M059J (cell line): ENCODE results near the gene SLC13A3. TPM values are rescaled to one million over a fixed set of nuclear protein-coding genes. Genes with fewer than 3 reads are reported as not detected.
A peak's percentile ranks its signal among the peaks of the same experiment; 100 is the strongest.

Experiments used
- DNase-seq: peaks from one replicate; pipeline ENCODE4 v3.0.0-alpha.2; 2012; ENCODE audit warnings: low read depth
- total RNA-seq: library from RNA; depleted of rRNA; stranded (reverse); fragments of >200 nt; shearing (Covaris generic); gene quantifications from 2 replicates; pipeline ENCODE4 v1.2.3, GENCODE V29; 2014

The SLC13A3 gene
- total RNA-seq, 1 experiment from 2014 or later, result not detected

DNA sequence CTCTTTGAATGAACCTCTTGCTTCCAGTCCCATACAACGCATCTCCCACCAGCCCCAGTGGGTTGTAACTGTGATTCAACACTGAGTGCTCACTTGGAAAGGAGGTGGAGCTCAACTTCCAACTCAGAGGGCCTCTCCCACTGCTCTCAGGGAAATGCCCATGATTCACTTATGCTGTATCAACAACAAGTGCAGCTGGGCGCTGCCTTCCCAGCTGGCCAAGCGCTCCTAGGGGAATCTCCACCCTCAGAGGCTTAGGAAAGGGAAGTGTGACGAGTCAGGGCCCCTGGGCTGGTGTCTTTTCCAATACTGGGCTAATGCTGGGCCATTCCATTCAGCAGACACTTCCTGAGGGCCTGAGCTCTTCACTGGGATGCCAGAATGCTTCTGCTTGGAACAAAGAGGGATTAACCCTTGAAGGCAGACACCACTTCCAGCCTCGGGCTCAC lies 92.7 kb downstream of the SLC13A3 start:
- DNase-seq, result peak; percentile 88

DNA sequence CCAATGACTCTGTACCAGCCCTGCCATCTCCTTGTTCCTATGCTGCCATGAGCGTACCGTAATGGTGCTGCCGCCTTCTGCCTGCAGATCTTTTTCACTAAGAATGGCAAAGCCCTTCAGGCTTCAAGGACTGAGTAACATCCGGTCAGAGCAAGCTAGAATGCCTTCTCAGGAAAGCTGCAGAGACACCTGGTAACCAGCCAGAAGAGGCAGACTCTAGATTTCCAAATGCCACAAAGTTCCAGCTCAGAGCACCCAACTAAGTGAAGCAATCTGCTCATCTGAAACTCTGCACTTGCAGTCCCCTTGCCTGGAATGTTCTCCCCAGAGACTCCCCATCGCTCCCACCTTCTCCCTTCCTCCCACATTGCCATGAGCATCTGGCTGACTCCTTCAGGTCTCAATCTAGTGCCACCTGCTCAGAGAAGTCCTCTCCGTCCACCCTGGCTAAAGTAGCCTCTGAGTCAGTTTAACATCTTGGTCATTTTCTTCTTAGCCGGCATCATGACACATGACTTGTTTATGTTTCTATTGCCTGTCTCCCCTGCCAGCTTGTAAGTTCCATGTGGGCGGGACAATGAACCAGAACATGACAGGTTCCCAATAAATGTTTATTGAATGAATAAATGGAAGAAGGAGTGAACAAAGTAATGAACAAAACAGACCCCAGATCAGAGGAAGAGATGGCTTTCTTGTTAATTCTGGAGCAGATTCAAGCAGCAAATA lies 93.9 kb downstream of the SLC13A3 start:
- DNase-seq, result peak; percentile 70

DNA sequence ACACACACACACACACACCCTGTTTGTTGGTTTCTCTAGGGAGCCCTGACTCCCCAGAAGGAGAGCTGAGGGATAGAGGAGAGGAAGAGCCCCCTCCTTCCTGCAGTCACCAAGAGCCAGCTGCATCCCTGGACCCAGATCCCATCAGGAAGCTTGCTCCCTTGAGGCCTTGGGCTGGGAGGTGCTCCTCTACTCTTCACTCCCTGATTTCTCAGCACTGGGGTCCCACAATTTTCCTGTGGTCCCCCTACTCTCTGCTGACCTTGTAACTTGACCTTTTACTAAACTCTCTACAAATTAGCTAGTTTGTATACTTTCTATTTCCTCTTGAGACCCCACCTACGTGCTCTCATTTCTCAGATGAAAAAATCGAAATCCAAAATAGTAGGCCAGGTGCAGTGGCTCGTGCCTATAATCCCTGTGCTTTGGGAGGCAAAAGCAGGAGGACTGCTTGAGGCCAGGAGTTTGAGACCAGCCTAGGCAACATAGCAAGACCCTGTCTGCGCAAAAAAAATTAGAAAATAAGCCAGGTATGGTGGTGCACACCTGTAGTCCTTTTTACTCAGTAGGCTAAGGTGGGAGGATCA lies 95.8 kb downstream of the SLC13A3 start:
- no peak for DNase-seq

DNA sequence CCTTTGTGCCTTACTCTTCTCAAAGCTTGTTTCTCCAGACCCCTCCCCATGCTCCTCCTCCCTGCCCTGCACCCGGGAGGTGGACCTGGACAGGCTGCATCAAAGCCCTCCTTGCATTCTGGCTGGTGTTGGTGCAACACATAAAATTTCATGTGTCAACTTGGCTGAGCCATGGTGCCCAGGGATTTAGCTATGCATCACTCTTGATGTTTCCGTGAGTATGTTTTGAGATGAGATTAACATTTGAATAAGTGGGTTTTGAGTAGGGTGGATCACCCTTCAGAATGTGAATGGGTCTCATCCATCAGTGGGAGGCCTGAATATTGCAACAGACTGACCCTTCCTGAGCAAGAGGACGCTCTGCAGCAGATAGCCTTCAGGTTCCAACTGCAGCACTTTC lies 96.4 kb downstream of the SLC13A3 start:
- DNase-seq, result no peak

DNA sequence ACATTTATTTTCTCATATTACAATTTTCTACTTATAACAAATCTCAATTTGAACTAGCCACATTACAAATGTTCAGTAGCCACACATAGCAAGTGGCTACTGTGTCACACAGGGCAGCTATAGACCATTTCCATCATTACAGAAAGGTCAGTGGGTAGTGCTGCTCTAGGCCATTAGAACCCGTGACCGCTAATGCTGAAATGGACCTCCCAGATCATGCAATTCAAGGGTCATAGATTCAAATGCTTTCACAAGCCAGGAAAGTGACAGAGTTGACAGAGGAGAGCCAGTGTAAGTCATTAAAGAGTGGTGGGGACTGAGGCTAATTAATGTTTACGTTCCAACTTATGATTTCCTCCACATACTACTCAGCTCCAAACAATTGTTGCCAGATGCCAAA lies 97.3 kb downstream of the SLC13A3 start:
- no peak for DNase-seq

DNA sequence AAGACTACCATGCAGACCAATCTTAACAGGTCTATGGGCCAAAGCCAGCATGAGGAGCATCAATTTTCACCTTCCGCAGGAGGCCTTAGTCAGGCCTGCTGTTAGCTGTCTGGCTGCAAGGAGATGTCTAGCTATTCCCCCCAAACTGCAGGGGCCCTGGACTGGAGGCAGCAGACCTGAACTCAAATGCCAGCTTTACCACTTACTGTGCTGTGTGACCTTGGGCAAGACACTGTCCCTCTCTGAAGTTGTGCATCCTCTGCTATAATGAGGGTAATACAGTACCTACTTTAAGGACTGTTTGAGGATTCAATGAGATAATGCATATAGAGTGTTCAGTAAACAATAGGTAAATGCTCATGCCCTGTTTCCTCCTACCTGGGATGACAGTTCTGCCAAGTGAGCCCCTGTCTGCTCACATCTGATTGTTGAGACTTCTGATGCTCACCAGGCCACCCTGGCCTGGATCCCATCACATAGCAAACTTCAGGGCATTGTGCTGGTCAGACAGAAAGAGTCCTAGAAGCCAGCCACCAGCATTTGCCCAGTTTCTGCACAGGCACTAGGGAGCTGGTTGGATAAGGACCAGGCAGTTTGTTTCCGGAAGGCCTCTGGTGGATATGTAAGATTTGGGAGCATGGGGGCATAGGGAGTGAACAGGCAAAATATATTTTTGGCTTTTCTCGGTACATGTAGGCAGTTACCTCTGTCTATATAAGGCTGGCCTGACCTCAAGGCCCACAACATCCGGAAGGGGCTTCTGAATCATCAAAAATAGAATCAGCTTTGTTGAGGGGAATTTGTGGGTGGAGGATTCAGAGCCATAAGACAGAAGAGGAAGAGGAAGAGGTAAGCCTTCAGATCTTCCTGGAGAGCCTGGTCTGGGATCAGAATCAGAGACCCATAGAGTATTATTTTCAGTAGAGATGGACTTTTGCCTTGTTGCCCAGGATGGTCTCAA lies 98.5 kb downstream of the SLC13A3 start:
- DNase-seq, result no peak

DNA sequence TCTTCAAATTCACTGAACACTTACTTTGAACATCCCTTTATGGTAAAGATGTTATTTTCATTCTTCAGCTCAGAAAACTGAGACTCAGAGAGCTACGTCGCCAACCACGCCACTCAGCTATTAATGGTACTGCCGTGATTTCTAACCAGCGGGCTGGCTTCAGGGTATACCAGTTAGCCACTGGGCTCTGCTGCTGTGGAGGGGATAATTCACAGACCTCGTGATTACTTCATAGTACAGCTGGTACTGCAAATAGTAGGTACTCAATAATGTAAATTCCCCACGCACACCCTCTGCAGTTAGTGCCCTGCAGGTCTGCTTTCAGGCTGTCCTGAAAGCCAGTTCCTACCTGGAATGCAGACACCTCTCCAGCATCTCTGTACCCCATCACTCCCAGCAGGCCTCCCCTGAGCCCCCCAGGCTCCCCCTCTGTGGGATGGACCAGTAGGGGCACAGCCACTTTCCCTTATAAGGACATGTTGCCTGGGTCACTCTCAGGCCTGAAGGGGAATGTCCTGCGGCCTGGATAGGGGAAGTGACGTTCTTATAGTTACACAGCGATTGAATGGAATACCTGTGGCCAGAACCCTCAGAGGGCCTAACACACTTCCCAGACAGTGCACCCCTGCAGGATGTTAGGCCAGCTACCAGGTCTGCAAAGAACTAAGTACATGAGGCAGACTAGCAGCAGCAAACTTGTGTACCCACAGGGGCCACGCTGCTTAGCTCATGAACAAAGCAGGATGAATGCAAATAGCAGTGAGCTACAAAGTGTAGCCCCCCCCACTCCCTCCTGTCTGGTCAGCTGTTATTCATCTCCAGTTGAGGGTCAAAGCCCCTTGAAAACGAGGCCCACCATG lies 99.5 kb downstream of the SLC13A3 start:
- peak; percentile 16 for DNase-seq

DNA sequence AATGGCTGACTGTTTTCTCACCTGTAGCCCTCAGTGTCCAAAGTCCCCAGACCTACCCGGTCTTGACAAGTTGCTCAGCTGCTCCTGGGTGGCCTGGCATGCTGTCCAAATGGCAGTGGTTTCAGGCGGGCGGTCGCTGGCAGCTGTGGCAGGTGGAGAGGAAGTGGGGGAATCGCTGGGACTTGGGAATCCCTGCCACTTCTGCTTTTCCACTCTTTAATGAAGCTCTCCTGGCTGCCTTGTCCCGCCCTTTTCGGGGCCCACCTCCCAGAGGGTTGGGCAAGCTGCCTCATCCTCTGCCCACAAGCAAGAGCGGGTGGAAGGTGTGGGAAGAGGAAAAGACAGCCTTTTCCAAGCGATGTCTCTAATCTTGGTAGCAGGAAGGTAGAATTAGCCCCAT lies 100.8 kb downstream of the SLC13A3 start, which contains the start of gene OCSTAMP:
Gene OCSTAMP, minus strand, starts transcription at position 194 of the 400 bp plus-strand sequence. Its CDS starts 94 bp downstream, at position 100.
- DNase-seq, result no peak

DNA sequence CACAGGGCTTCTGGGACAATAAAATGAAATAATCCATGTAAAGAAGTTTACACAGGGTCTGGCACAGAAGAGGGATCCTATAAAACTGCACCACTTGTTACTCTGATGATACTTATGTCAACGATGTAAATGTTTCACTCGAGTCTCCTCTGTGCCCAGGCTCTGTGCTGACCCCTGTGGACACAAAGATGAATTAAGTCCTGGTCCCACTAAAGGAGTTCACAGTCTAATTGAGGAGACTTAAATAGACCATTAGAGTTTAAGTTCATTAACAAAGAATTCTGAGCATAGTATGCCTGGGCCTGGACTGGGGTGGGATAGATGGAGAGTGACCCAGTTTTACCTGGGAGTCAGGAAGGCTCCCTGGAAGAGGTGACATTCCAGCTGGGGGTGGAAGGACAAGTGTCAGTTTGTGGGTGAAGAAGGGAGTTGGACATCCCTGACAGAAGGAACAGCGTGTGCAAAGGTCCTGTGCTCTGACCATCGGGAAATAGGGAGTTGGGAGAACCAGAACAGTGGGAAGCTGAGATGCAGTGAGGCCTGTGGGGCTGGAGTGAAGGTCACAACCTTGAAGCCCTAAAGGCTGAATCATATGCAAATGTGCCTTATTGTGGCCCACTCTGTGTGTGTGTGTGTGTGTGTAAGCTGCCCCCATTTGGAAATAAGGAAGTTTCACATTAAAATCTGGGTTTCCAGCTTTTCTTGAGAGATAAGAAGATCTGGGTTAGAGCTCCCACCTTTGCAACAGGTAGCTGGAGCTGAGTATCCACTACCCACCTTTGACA lies 101.9 kb downstream of the SLC13A3 start:
- no peak for DNase-seq

DNA sequence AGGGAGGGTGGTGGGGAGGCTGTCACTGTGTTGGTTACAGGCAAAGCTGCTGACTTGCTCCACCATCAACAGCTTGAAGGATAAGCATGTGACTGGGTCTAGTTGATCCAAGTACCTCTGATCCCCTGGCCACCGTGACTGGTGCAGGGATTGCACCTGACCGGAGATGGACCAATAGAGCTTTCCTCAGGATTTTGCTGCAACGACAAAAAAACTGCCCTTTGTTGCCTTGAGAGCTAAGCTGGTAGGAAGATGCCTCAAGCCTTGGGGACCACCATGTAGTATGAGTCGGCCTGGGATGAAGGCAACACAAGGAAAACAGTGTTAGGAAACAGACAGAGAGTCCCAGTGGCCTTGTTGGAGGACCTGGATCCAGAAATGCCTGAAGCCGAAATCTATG lies 102.6 kb downstream of the SLC13A3 start:
- DNase-seq, result no peak

DNA sequence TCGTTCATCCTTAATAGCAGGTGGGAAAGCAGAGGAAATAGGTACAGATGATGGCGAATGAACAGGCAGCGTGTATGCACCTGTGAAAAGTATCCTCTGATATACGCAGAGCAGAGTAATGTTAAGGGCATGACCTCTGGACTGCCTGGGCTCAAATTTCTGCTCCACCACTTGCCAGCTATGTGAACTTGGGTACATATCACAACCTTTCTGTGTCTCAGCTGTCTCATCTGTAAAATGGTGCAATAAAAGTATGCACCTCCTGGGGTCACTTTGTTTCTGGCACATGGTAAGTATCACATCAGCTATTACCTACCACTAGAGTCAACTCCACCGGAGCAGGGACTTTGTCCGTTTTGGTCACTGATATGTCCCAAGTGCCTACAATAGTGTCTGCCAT lies 103.3 kb downstream of the SLC13A3 start:
- DNase-seq, result no peak

DNA sequence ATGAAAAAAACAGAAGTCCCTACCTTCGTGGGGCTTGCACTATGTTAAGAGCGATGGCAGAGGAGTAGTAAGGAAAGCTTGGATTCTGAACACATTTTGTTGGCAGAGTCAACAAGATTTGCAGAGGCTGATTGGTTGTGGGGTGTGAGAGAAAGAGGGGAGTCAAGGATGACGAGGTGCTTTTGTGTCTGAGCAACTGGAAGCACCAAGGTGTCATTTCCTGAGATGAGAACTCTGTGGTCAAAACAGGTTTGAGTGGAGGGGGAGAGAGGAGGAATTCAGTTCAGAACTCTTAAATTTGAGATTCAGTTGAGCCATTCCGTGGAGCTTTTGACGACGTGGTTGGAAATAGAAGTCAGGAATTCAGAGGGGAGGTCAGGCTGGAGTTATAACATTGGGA lies 104.3 kb downstream of the SLC13A3 start:
- DNase-seq, result no peak

DNA sequence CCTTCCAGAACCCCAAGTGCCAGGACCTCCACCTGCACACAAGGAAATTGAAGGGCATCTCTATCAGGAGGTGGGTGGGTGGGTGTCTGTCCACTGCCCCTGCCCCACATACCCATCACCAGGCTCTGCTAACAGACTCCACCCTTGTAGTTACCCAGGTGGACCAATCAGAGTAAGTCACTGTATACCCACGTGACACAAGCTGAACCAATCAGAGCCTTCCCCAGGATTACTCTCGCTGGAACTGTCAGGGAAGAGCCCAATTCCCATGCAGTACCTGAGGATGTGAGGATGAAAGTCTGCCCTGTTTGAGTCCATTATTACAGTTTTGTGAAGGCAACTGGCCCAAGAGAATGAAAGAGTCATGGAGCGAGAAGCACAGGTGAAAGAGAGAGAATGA lies 105.0 kb downstream of the SLC13A3 start:
- DNase-seq, result no peak

DNA sequence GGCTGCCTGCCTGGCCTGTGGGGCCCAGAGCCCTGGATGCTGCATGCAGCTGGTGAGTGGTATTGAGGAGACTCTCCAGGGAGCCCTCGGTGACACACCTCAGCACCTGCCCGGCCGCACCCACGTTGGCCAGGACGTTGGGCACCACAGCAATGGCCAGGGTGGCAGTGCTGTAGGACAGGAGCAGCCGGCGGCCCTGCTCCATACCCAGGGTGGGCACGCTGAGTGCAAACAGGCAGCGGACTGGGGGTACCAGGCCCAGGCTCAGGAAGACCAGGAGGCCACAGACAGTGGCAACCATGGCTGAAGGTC lies 105.5 kb downstream of the SLC13A3 start:
- DNase-seq, result no peak

DNA sequence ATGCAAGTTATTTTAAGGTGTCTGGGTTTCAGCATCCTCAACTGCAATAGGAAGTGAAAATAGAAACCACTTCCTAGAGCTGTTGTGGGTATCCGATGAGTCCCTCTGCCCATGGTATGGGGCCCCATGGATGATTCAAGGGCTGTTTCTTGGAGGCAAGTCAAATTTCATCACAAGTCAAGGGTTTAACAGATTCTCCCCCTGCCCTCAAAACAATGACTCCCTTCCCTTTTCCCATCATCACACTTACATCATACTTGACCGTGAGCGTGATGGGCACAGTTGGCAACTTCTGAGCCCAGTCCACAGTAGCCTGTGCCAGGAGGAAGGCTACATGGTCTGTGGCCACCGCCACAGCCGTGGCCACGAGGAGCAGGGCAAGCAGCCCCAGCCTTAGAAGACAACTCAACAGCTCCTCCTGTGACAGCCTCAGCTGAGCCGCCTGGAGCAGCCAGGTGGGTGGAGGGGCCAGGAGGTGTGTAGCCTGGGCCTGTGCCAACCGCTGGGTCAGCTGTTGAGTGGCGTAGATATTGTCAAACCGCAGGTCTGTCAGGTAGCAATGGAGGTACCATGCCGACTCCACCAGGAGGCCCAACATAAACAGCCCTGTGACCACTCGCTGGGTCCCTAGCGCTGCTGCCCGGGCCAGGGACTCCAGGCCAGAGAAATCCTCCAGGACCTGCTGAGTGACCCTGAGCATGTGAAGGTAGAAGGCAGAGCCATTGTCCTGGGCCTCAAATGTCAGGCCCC lies 106.0 kb downstream of the SLC13A3 start:
- DNase-seq, result no peak

DNA sequence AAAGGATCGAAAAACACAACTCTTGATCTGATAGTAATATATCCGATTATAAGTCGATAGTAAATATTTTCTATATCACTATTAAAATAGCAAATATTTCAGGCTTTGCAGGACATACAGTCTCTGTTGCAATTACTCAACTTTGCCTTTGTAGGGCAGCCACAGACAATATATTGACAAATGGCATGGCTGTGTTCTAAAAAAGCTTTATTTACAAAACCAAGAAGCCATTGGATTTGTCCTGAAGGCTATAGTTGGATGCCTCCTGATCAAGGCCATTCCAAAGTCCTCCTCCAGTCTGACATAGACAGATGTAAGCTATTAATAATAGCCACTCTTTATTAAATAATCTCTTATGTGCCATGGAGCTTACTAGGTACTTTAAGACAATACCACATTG lies 106.7 kb downstream of the SLC13A3 start:
- no peak for DNase-seq

DNA sequence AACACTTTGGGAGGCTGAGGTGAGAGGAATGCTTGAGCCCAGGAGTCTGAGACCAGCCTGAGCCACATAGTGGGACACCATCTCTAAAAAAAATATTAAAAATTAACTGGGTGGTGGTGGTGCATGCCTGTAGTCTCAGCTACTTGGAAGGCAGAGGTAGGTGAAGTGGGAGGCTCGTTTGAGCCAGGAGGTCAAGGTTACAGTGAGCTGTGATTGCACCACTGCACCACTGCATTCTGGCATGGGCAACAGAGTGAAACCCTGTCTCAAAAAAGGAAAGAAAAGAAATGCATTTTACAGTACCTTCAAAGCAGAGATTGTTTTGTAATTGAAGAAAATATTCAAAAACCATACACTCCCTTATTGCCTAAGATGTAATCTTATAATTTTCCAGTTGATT lies 107.3 kb downstream of the SLC13A3 start:
- no peak for DNase-seq

DNA sequence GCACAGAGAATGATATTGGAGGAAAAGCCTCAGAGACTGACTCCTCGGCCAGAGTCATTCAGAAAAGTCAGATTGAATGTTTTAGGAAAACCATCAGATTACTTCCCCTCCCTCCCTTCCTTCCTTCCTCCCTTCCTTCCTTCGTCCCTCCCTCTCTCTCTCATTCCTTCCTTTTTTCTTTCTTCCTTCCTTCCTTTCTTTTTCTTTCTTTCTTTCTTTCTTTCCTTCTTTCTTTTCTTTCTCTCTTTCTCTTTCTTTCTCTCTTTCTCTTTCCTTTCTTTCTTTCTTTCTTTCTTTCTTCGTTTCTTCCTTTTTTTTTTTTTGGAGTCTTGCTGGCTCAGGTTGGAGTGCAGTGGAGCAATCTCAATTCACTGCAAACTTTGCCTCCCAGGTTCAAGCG lies 108.2 kb downstream of the SLC13A3 start:
- DNase-seq, result no peak

DNA sequence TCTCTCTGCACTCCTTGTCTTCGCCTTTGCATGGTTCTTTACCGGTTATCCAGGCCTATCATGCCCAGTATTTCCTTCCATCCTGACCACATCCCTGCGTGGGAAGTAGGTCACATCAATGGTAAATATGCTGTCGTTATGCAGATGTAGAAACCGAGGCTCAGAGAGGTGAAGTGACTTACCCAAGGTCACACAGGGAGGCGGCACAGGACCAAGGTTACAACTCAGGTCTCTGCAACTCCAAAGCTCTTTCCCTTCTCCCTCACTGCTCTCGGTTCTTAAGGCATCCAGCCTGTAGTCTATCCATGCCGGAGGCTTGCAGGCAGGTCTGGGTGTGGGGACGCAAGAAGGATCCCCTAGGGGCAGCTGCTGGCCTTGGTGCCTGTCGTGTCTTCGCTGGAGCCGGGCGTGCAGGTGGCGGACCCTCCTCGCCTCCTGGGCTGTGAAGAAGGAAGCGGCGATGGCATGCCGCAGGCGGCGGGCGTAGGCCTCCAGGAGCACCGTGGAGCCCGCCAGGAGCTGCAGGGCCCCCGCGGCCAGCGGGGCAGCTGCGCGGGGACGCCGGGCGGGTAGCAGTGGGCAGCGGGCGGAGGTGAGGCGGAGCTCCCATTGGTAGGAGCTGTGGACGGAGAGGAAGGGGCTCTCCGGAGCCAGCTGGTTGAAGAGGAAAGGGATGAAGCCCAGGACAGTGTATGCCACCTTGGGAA lies 109.9 kb downstream of the SLC13A3 start:
- DNase-seq, result no peak
